H1 (cell line): Measurements from ENCODE around the gene ZNRF2. TPM values are rescaled to one million over a fixed set of nuclear protein-coding genes. Genes with fewer than 3 reads are reported as not detected.

Source experiments
- CTCF ChIA-PET: fragments of 300-600 bp; sonication (Branson Sonifier 250); formaldehyde crosslinking; loops from one replicate; lab custom pipeline; 2021; ENCODE audit not compliant: partially characterized antibody; lab: Charles Lee
- POLR2A ChIA-PET: fragments of 300-600 bp; sonication (Branson Sonifier 250); formaldehyde crosslinking; loops from one replicate; lab custom pipeline; 2021; ENCODE audit warnings: inconsistent platforms; ENCODE audit not compliant: partially characterized antibody; lab: Charles Lee
- DNase-seq, 2 experiments: peaks; one replicate each; pipeline versions ENCODE4 v3.0.0 to v3.0.0-alpha.2; 2010 to 2022; ENCODE audit warnings: low spot score in 2 of 2, low read depth in 1 of 2, mixed read lengths in 1 of 2
- FAIRE-seq: peaks from 2 replicates; lab custom pipeline; 2011; peaks lifted over from hg19 to GRCh38; lab: Jason Lieb, UNC
- H2AFZ ChIP-seq: 2 replicates; pipeline ENCODE4 v1.8.1; 2012; ENCODE audit warnings: low read length, inconsistent platforms
- H2AK5ac ChIP-seq: 2 replicates; pipeline ENCODE4 v1.6.1; 2013; ENCODE audit warnings: low read depth, low read length
- H2BK120ac ChIP-seq: replicated peaks from 2 replicates; pipeline ENCODE3; 2013; ENCODE audit warnings: low read depth, low read length, inconsistent platforms
- H2BK12ac ChIP-seq: 2 replicates; pipeline ENCODE4 v1.6.1; 2013; ENCODE audit warnings: low read depth, low read length
- H2BK15ac ChIP-seq: 2 replicates; pipeline ENCODE4 v1.6.1; 2013; ENCODE audit warnings: low read length
- H2BK20ac ChIP-seq: 2 replicates; pipeline ENCODE4 v1.6.1; 2013; ENCODE audit warnings: low read length
- H2BK5ac ChIP-seq: 2 replicates; pipeline ENCODE4 v1.6.1; 2013; ENCODE audit warnings: low read depth, low read length
- H3K14ac ChIP-seq: 2 replicates; pipeline ENCODE4 v1.6.1; 2013; ENCODE audit warnings: inconsistent platforms; ENCODE audit not compliant: insufficient read length
- H3K18ac ChIP-seq: 2 replicates; pipeline ENCODE4 v1.6.1; 2013; ENCODE audit warnings: low read length; ENCODE audit errors: extremely low read depth
- H3K23ac ChIP-seq: 2 replicates; pipeline ENCODE4 v1.6.1; 2013; ENCODE audit warnings: inconsistent platforms; ENCODE audit not compliant: insufficient read length
- H3K23me2 ChIP-seq: 2 replicates; pipeline ENCODE4 v1.6.1; 2013; ENCODE audit warnings: low read depth, low read length
- H3K27ac ChIP-seq: 2 replicates; pipeline ENCODE4 v1.6.1; 2011; ENCODE audit warnings: low read depth, low read length, inconsistent platforms
- H3K27me3 ChIP-seq, 4 experiments: replicated peaks in 1 of 4; 1 replicate in 1 of 4; 2 replicates in 3 of 4; pipeline versions ENCODE4 v1.6.1 to v1.8.1; 2011 to 2013; ENCODE audit warnings: low read length in 3 of 4, mild to moderate bottlenecking in 3 of 4, inconsistent platforms in 2 of 4, mixed read lengths in 2 of 4, moderate library complexity in 1 of 4; ENCODE audit not compliant: control insufficient read depth in 3 of 4, insufficient read depth in 3 of 4; ENCODE audit errors: extremely low read depth in 1 of 4
- H3K36me3 ChIP-seq, 4 experiments: 2 replicates each; pipeline versions ENCODE4 v1.6.1 to v1.8.1; 2011 to 2013; ENCODE audit warnings: mild to moderate bottlenecking in 4 of 4, low read length in 3 of 4, moderate library complexity in 2 of 4, control low read depth in 1 of 4, inconsistent platforms in 1 of 4; ENCODE audit not compliant: insufficient read depth in 4 of 4, control insufficient read depth in 2 of 4
- H3K4ac ChIP-seq: replicated peaks from 2 replicates; pipeline ENCODE3; 2013; ENCODE audit warnings: low read length, low read depth, mixed read lengths, inconsistent platforms; ENCODE audit not compliant: insufficient read length
- H3K4me1 ChIP-seq, 4 experiments: replicated peaks in 1 of 4; 1 replicate in 1 of 4; 2 replicates in 3 of 4; pipeline versions ENCODE4 v1.6.1 to v1.8.1; 2011 to 2013; ENCODE audit warnings: low read length in 3 of 4, inconsistent platforms in 2 of 4, mixed read lengths in 1 of 4; ENCODE audit not compliant: insufficient read depth in 4 of 4, control insufficient read depth in 3 of 4
- H3K4me2 ChIP-seq, 2 experiments: 2 replicates each; pipeline versions ENCODE4 v1.6.1 to v1.8.1; 2011 to 2013; ENCODE audit warnings: low read depth in 2 of 2, low read length in 2 of 2, control low read depth in 1 of 2, inconsistent platforms in 1 of 2, mild to moderate bottlenecking in 1 of 2; ENCODE audit not compliant: insufficient read depth in 1 of 2
- H3K4me3 ChIP-seq, 4 experiments: fragments of 200-600, 300-600 bp in 1 of 4; sonication (generic), shearing (Covaris generic), sonication (Bioruptor Twin) in 1 of 4; 2 replicates each; pipeline versions ENCODE4 v1.5.1 to v1.8.1; 2011 to 2016; ENCODE audit warnings: low read length in 4 of 4, low read depth in 3 of 4, control low read depth in 2 of 4, inconsistent platforms in 2 of 4, mild to moderate bottlenecking in 2 of 4, mixed read lengths in 1 of 4, moderate library complexity in 1 of 4; ENCODE audit not compliant: insufficient read depth in 2 of 4; ENCODE audit errors: extremely low read depth in 1 of 4
- H3K56ac ChIP-seq: replicated peaks from 2 replicates; pipeline ENCODE3; 2013; ENCODE audit warnings: low read depth, mild to moderate bottlenecking, mixed read lengths, low read length, inconsistent platforms; ENCODE audit not compliant: insufficient read length
- H3K79me1 ChIP-seq: 2 replicates; pipeline ENCODE4 v1.6.1; 2013; ENCODE audit warnings: low read depth, low read length, control low read depth
- H3K79me2 ChIP-seq, 2 experiments: 2 replicates each; pipeline versions ENCODE4 v1.6.1 to v1.8.1; 2012 to 2013; ENCODE audit warnings: low read length in 2 of 2, mild to moderate bottlenecking in 2 of 2, inconsistent platforms in 1 of 2; ENCODE audit not compliant: insufficient read depth in 2 of 2, control insufficient read depth in 1 of 2
- H3K9ac ChIP-seq, 4 experiments: replicated peaks in 1 of 4; 1 replicate in 1 of 4; 2 replicates in 3 of 4; pipeline versions ENCODE4 v1.6.1 to v1.8.1; 2011 to 2013; ENCODE audit warnings: low read depth in 3 of 4, low read length in 3 of 4, control low read depth in 2 of 4, mild to moderate bottlenecking in 2 of 4, moderate library complexity in 2 of 4, inconsistent platforms in 1 of 4; ENCODE audit errors: extremely low read depth in 1 of 4
- H3K9me3 ChIP-seq, 2 experiments: 2 replicates each; pipeline versions ENCODE4 v1.6.1 to v1.8.1; 2012 to 2013; ENCODE audit warnings: mild to moderate bottlenecking in 2 of 2, moderate library complexity in 2 of 2, control low read depth in 1 of 2, inconsistent platforms in 1 of 2, low read depth in 1 of 2, low read length in 1 of 2, mixed read lengths in 1 of 2; ENCODE audit not compliant: insufficient read depth in 2 of 2
- H4K20me1 ChIP-seq, 2 experiments: replicated peaks in 1 of 2; 2 replicates each; pipeline versions ENCODE3 to v1.8.1; 2011 to 2013; ENCODE audit warnings: inconsistent platforms in 2 of 2, low read length in 2 of 2, mild to moderate bottlenecking in 1 of 2; ENCODE audit not compliant: insufficient read depth in 2 of 2, control insufficient read depth in 1 of 2
- H4K5ac ChIP-seq: 2 replicates; pipeline ENCODE4 v1.6.1; 2013; ENCODE audit warnings: low read length, low read depth, mixed read lengths, inconsistent platforms; ENCODE audit not compliant: insufficient read length
- H4K8ac ChIP-seq: 2 replicates; pipeline ENCODE4 v1.8.0; 2013; ENCODE audit warnings: mild to moderate bottlenecking, moderate library complexity, low read length, inconsistent platforms; ENCODE audit not compliant: insufficient read depth; ENCODE audit errors: extremely low read depth
- H4K91ac ChIP-seq: replicated peaks from 2 replicates; pipeline ENCODE3; 2013; ENCODE audit warnings: low read length, mixed read lengths, inconsistent platforms; ENCODE audit not compliant: insufficient read length
- JUND ChIP-seq: IDR thresholded peaks from 2 replicates; pipeline ENCODE4 v1.6.1; 2011; ENCODE audit warnings: mild to moderate bottlenecking, improper control_type of control experiment, low read length
- SIX5 ChIP-seq: IDR thresholded peaks from 2 replicates; pipeline ENCODE4 v1.6.1; 2011; ENCODE audit warnings: mild to moderate bottlenecking, low read depth, low read length
- WGBS, 2 experiments: shearing (Covaris generic) in 1 of 2; methylation state at CpG; one replicate each; pipeline versions ENCODE4 v1.1.6 to v1.1.7; 2013 to 2015; ENCODE audit warnings: low lambda C conversion rate in 2 of 2, mixed read lengths in 2 of 2, inconsistent platforms in 1 of 2, low coverage in 1 of 2, missing lambda C conversion rate in 1 of 2; ENCODE audit not compliant: insufficient replicate concordance in 2 of 2, insufficient coverage in 1 of 2, insufficient read length in 1 of 2; ENCODE audit errors: extremely low coverage in 1 of 2, missing lambda C conversion rate in 1 of 2; 5-methylcytosine and 5-hydroxymethylcytosine counted together
- polyA plus RNA-seq, 7 experiments: library from polyadenylated mRNA; depleted of rRNA in 3 of 7; stranded (reverse) in 5 of 7; unstranded in 2 of 7; fragments of >200 nt in 5 of 7; fragments of 200-250 nt in 2 of 7; gene quantifications; 1 replicate in 5 of 7; 2 replicates in 1 of 7; 4 replicates in 1 of 7; pipeline versions ENCODE4 v1.2.1 to v1.2.3, GENCODE V29; 2011 to 2013; ENCODE audit warnings: missing spikeins in 2 of 7, mixed read lengths in 2 of 7
- total RNA-seq: library from RNA; stranded (reverse); fragmentation: NEBNext Ultra II Directional; extraction: Animal tissue kit (Norgen Biotek cat#: 25700); gene quantifications from 2 replicates; pipeline ENCODE4 v1.2.1, GENCODE V29; 2021

ZNRF2 gene
- total and polyA plus RNA-seq, 2 of the 8 experiments (the other 6 are each of a cell fraction or from before 2014, with no cell fraction given) = 2.9 to 16.2 TPM

- Histone ChIP-seq H2BK20ac (no peak overlapping the region), H4K20me1 (peaks cover 0 to 4% of the 10 kb centered on the region in 2 experiments), H3K79me1 (peaks cover 2% of the 10 kb centered on the region; the same call in 1 of the 2 replicates), H4K91ac (no peak overlapping the region), H3K23me2 (no peaks in the 10 kb centered on the region), H3K79me2 (peaks cover 0 to 97% of the 10 kb centered on the region in 2 experiments; a peak in 3 of 4 replicates), H3K4ac (no peak overlapping the region), H3K4me3 (no peak overlapping the region), H2AFZ (no peak overlapping the region), H3K9me3 (no peaks in the 10 kb centered on the region), H2BK120ac (no peak overlapping the region), H2AK5ac (no peak overlapping the region), H3K9ac (no peak overlapping the region), H3K23ac (no peak overlapping the region), H3K4me1 (peaks cover 0 to 10% (median 3%) of the 10 kb centered on the region in 4 experiments; a peak in 3 of 7 replicates), H4K8ac (no peak overlapping the region), H2BK15ac (no peak overlapping the region), H3K36me3 (no peaks in the 10 kb centered on the region), H2BK12ac (no peak overlapping the region), H3K4me2 (no peak overlapping the region), H3K27ac (no peak overlapping the region), H3K27me3 (no peaks in the 10 kb centered on the region), H3K14ac (no peak overlapping the region), H3K18ac (no peak overlapping the region), H3K56ac (no peak overlapping the region), H4K5ac (no peak overlapping the region), H2BK5ac (no peak overlapping the region)
- no peak for FAIRE-seq
- POLR2A ChIA-PET = no interaction called here
- DNase-seq = no peak
- 81% methylated on average over 2 of the region's 2 CpGs; no CpG with 5 or more reads in 1 of the 2 experiments for WGBS, 2 experiments
- CTCF ChIA-PET = interaction anchor here (3.9 kb wide), 1 partner anchor 9 kb away, joined by 26 read pairs; no protein-coding TSS in a partner anchor
- TF ChIP-seq SIX5 = no peak
- TF ChIP-seq JUND = no peak
Observed at GRCh38 chr7:30309842-30310435, 25.5 kb downstream of the ZNRF2 start.
